ENCODE data around the gene ZFAND3. TPM values are rescaled to one million over a fixed set of nuclear protein-coding genes. Genes with fewer than 3 reads are reported as not detected.

Gene ZFAND3
- total RNA-seq, 1 donor from 2014 or later: 131 TPM

GRCh38 chr6:38184585-38185080 lies 365.1 kb downstream of the ZFAND3 start:
- DNase-seq (ENCODE audit: low read depth) (no peak), FAIRE-seq (no peak)
- Histone ChIP-seq H3K9ac (ENCODE audit: low read length) (no peak overlapping the region), H4K20me1 (ENCODE audit: insufficient read depth, low read length) (no peaks in the 10 kb centered on the region), H3K4me1 (ENCODE audit: insufficient read depth, low read length) (no peaks in the 10 kb centered on the region), H3K27me3 (ENCODE audit: insufficient read depth, low read length) (no peaks in the 10 kb centered on the region), H3K4me2 (ENCODE audit: low read length) (no peak overlapping the region), H3K79me2 (ENCODE audit: insufficient read depth, low read length) (no peaks in the 10 kb centered on the region), H3K36me3 (ENCODE audit: insufficient read depth, low read length) (no peaks in the 10 kb centered on the region), H2AFZ (ENCODE audit: low read depth, low read length) (no peak overlapping the region), H3K27ac (ENCODE audit: low read depth, low read length) (no peak overlapping the region), H3K4me3 (ENCODE audit: insufficient read depth, low read depth, low read length) (no peak overlapping the region), H3K9me3 (ENCODE audit: insufficient read depth, low read depth, low read length) (no peaks in the 10 kb centered on the region)
- peaks cover 5% of the 10 kb centered on the region for H3K9me3 Mint-ChIP-seq (ENCODE audit: unreplicated experiment)
- no peak overlapping the region for H3K4me3 Mint-ChIP-seq (ENCODE audit: unreplicated experiment)
- TF ChIP-seq EZH2 (IDR thresholded peaks at IDR 0.05; ENCODE audit: insufficient read depth, low read length): no peak
- TF ChIP-seq, protein P1, sequence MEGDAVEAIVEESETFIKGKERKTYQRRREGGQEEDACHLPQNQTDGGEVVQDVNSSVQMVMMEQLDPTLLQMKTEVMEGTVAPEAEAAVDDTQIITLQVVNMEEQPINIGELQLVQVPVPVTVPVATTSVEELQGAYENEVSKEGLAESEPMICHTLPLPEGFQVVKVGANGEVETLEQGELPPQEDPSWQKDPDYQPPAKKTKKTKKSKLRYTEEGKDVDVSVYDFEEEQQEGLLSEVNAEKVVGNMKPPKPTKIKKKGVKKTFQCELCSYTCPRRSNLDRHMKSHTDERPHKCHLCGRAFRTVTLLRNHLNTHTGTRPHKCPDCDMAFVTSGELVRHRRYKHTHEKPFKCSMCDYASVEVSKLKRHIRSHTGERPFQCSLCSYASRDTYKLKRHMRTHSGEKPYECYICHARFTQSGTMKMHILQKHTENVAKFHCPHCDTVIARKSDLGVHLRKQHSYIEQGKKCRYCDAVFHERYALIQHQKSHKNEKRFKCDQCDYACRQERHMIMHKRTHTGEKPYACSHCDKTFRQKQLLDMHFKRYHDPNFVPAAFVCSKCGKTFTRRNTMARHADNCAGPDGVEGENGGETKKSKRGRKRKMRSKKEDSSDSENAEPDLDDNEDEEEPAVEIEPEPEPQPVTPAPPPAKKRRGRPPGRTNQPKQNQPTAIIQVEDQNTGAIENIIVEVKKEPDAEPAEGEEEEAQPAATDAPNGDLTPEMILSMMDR (IDR thresholded peaks at IDR 0.05; ENCODE audit: insufficient read depth, low read depth, low read length): no peak
- H3K27ac Mint-ChIP-seq (ENCODE audit: unreplicated experiment): no peak overlapping the region
- peaks cover 8% of the 10 kb centered on the region for H3K36me3 Mint-ChIP-seq (ENCODE audit: low read depth, unreplicated experiment)
- no peaks in the 10 kb centered on the region for H3K4me1 Mint-ChIP-seq (ENCODE audit: low read depth, unreplicated experiment)
- H3K27me3 Mint-ChIP-seq (ENCODE audit: low read depth, unreplicated experiment): peaks cover 9% of the 10 kb centered on the region

GRCh38 chr6:38185244-38185643 lies 365.7 kb downstream of the ZFAND3 start:
- H3K4me2 ChIP-seq (ENCODE audit: low read length): no peak overlapping the region
- no peak for FAIRE-seq
- TF ChIP-seq, protein P1 (IDR thresholded peaks at IDR 0.05; ENCODE audit: insufficient read depth, low read depth, low read length): no peak
- TF ChIP-seq EZH2 (IDR thresholded peaks at IDR 0.05; ENCODE audit: insufficient read depth, low read length): no peak
- no peak overlapping the region for H3K4me3 Mint-ChIP-seq (ENCODE audit: unreplicated experiment)
- H3K36me3 Mint-ChIP-seq (ENCODE audit: low read depth, unreplicated experiment): peaks cover 8% of the 10 kb centered on the region
- no peak overlapping the region for H3K27ac ChIP-seq (ENCODE audit: low read depth, low read length)
- no peaks in the 10 kb centered on the region for H3K27me3 ChIP-seq (ENCODE audit: insufficient read depth, low read length)
- H3K4me3 ChIP-seq (ENCODE audit: insufficient read depth, low read depth, low read length): no peak overlapping the region
- H3K4me1 ChIP-seq (ENCODE audit: insufficient read depth, low read length): no peaks in the 10 kb centered on the region
- no peak overlapping the region for H3K9ac ChIP-seq (ENCODE audit: low read length)
- H3K9me3 ChIP-seq (ENCODE audit: insufficient read depth, low read depth, low read length): no peaks in the 10 kb centered on the region
- H3K9me3 Mint-ChIP-seq (ENCODE audit: unreplicated experiment): peaks cover 5% of the 10 kb centered on the region
- no peak for DNase-seq (ENCODE audit: low read depth)
- H3K27ac Mint-ChIP-seq (ENCODE audit: unreplicated experiment): no peak overlapping the region
- H4K20me1 ChIP-seq (ENCODE audit: insufficient read depth, low read length): no peaks in the 10 kb centered on the region
- H3K4me1 Mint-ChIP-seq (ENCODE audit: low read depth, unreplicated experiment): no peaks in the 10 kb centered on the region
- no peaks in the 10 kb centered on the region for H3K36me3 ChIP-seq (ENCODE audit: insufficient read depth, low read length)
- no peak overlapping the region for H2AFZ ChIP-seq (ENCODE audit: low read depth, low read length)
- H3K79me2 ChIP-seq (ENCODE audit: insufficient read depth, low read length): no peaks in the 10 kb centered on the region
- H3K27me3 Mint-ChIP-seq (ENCODE audit: low read depth, unreplicated experiment): peaks cover 9% of the 10 kb centered on the region

- no peak for FAIRE-seq
- Histone ChIP-seq H3K27ac (ENCODE audit: low read depth, low read length) (no peak overlapping the region), H3K79me2 (ENCODE audit: insufficient read depth, low read length) (no peaks in the 10 kb centered on the region), H3K4me3 (ENCODE audit: insufficient read depth, low read depth, low read length) (no peak overlapping the region), H3K9ac (ENCODE audit: low read length) (no peak overlapping the region), H3K27me3 (ENCODE audit: insufficient read depth, low read length) (no peaks in the 10 kb centered on the region), H3K9me3 (ENCODE audit: insufficient read depth, low read depth, low read length) (no peaks in the 10 kb centered on the region), H4K20me1 (ENCODE audit: insufficient read depth, low read length) (no peaks in the 10 kb centered on the region), H3K36me3 (ENCODE audit: insufficient read depth, low read length) (no peaks in the 10 kb centered on the region), H3K4me2 (ENCODE audit: low read length) (no peak overlapping the region), H2AFZ (ENCODE audit: low read depth, low read length) (no peak overlapping the region), H3K4me1 (ENCODE audit: insufficient read depth, low read length) (no peaks in the 10 kb centered on the region)
- Mint-ChIP-seq H3K4me1 (ENCODE audit: low read depth, unreplicated experiment) (no peaks in the 10 kb centered on the region), H3K9me3 (ENCODE audit: unreplicated experiment) (peaks cover 5% of the 10 kb centered on the region), H3K4me3 (ENCODE audit: unreplicated experiment) (no peak overlapping the region), H3K27ac (ENCODE audit: unreplicated experiment) (no peak overlapping the region), H3K27me3 (ENCODE audit: low read depth, unreplicated experiment) (peaks cover 9% of the 10 kb centered on the region), H3K36me3 (ENCODE audit: low read depth, unreplicated experiment) (peaks cover 8% of the 10 kb centered on the region)
- DNase-seq (ENCODE audit: low read depth): no peak
- TF ChIP-seq, protein P1 (IDR thresholded peaks at IDR 0.05; ENCODE audit: insufficient read depth, low read depth, low read length): no peak
- no peak for TF ChIP-seq EZH2 (IDR thresholded peaks at IDR 0.05; ENCODE audit: insufficient read depth, low read length)
These were observed 366.2 kb downstream of the ZFAND3 start for GRCh38 chr6:38185752-38186151.

Data from astrocyte (in vitro differentiated cells and primary cell).